KG1 (cell line): Measurements from ENCODE around the gene GABRG3.

ENCODE experiments used
- DNase-seq: peaks from one replicate; lab custom pipeline; 2025; lab: John Stamatoyannopoulos, UW

GABRG3 gene

GRCh38 chr15:27111323-27111722, 140.3 kb downstream of the GABRG3 start:
- no peak for DNase-seq

- no peak for DNase-seq
These were observed 143.5 kb downstream of the GABRG3 start for GRCh38 chr15:27114473-27114872.

GRCh38 chr15:27119695-27120266, 148.8 kb downstream of the GABRG3 start:
- DNase-seq = no peak

GRCh38 chr15:27121672-27122071, 150.7 kb downstream of the GABRG3 start:
- no peak for DNase-seq

GRCh38 chr15:27123291-27123690, 152.3 kb downstream of the GABRG3 start:
- no peak for DNase-seq

GRCh38 chr15:27123808-27124207, 152.8 kb downstream of the GABRG3 start:
- no peak for DNase-seq

GRCh38 chr15:27124287-27124871, 153.4 kb downstream of the GABRG3 start:
- DNase-seq = no peak

GRCh38 chr15:27125185-27125584, 154.2 kb downstream of the GABRG3 start:
- no peak for DNase-seq

GRCh38 chr15:27126449-27126848, 155.5 kb downstream of the GABRG3 start:
- no peak for DNase-seq

- no peak for DNase-seq
These were observed 157.0 kb downstream of the GABRG3 start for GRCh38 chr15:27127815-27128570.

- DNase-seq = no peak
These were observed 162.3 kb downstream of the GABRG3 start for GRCh38 chr15:27133249-27133648.

GRCh38 chr15:27134481-27134880, 163.5 kb downstream of the GABRG3 start:
- no peak for DNase-seq

GRCh38 chr15:27135151-27135550, 164.2 kb downstream of the GABRG3 start:
- DNase-seq = no peak

- DNase-seq = no peak
These were observed 166.1 kb downstream of the GABRG3 start for GRCh38 chr15:27137127-27137526.

- no peak for DNase-seq
These were observed 194.6 kb downstream of the GABRG3 start for GRCh38 chr15:27165590-27165989.

- DNase-seq = no peak
These were observed 195.9 kb downstream of the GABRG3 start for GRCh38 chr15:27166917-27167316.

- DNase-seq = no peak
These were observed 196.8 kb downstream of the GABRG3 start for GRCh38 chr15:27167738-27168137.

GRCh38 chr15:27170851-27171250, 199.9 kb downstream of the GABRG3 start:
- DNase-seq = no peak

GRCh38 chr15:27172821-27173220, 201.8 kb downstream of the GABRG3 start:
- no peak for DNase-seq

GRCh38 chr15:27175472-27176153, 204.6 kb downstream of the GABRG3 start:
- DNase-seq = no peak

GRCh38 chr15:27176785-27177406, 205.9 kb downstream of the GABRG3 start:
- DNase-seq = no peak

GRCh38 chr15:27179789-27180188, 208.8 kb downstream of the GABRG3 start:
- DNase-seq = no peak
